Measurements from ENCODE around the gene SLC22A31.

Gene SLC22A31

DNA sequence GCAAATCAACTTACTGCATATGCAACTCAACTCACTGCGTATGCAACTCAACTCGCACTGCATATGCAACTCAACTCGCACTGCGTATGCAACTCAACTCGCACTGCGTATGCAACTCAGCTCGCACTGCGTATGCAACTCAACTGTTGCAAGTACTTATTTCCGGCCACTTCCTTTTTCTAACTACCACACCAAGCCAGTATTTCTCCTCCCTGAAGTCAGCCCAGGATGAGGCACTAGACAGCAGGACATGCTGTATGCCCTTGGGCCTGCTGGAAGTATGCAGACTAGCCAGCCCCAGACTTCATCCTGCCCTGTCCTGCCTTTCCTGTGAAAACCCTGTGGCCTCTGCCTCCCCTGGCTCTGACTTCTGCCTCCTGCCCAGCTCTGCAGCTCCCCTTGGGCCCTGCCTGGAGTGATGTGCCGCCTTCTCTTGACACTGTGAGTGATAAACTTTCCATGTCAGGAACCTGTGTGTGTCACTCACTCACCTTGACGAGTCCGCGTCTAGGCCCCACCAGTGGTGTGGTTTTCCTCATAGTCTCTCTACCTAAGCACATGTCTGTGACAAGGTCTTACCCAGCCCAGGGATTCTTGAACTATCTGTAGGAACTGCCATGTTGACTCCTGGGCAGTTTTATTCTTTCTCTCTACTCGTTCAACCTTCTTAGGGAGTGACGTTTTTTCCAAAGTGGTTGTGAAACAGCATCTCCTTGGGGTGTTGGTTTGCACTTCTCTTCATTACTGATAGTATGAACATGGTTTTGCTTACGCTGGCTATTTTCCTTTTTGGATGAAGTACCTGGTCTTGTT is 33.5 kb upstream of the SLC22A31 start:
- Histone ChIP-seq H3K36me3 (ENCODE audit: control insufficient read depth, insufficient read depth, low read length) (peaks cover 19% of the 10 kb centered on the region), H3K4ac (ENCODE audit: low read depth, low read length) (no peak overlapping the region)

DNA sequence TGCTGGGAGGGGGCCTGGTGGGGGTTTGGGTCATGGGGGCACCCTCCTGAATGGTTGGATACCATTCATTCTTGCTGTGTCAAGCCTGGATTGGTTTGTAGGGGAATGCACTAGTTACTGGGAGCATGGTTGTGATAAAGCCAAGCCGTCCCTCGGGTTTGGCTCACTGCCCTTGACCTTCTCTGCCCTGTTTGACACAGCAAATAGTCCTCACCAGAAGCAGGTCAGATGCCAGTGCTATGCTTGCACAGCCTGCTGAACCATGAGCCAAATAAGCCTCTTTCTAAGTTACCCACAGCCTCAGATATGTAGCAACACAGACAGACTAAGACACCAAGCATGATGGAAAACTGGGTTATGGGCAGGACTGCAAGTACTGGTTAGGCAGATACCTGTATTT is 31.8 kb upstream of the SLC22A31 start:
- Histone ChIP-seq H3K79me2 (ENCODE audit: control insufficient read depth, insufficient read depth, low read length) (no peaks in the 10 kb centered on the region), H3K27me3 (ENCODE audit: insufficient read depth, low read length, poor library complexity) (no peaks in the 10 kb centered on the region), H2BK5ac (ENCODE audit: low read length) (no peak overlapping the region), H4K8ac (ENCODE audit: low read depth, low read length) (no peak overlapping the region), H3K27ac (ENCODE audit: low read depth, low read length) (no peak overlapping the region), H3K4me3 (ENCODE audit: low read length) (no peak overlapping the region), H3K56ac (ENCODE audit: low read length) (no peak overlapping the region), H3K23ac (ENCODE audit: low read length) (no peak overlapping the region), H3K36me3 (ENCODE audit: control insufficient read depth, insufficient read depth, low read length) (peaks cover 30% of the 10 kb centered on the region), H3K4me1 (ENCODE audit: control insufficient read depth, low read depth, low read length) (no peaks in the 10 kb centered on the region), H3K79me1 (ENCODE audit: low read length) (peaks cover 3% of the 10 kb centered on the region), H2BK15ac (replicated peaks; ENCODE audit: low read depth) (no peak overlapping the region), H4K5ac (ENCODE audit: low read length) (no peak overlapping the region), H3K4me2 (ENCODE audit: low read length) (no peak overlapping the region), H2AK5ac (ENCODE audit: low read length) (no peak overlapping the region), H3K4ac (ENCODE audit: low read depth, low read length) (no peak overlapping the region), H3K9ac (ENCODE audit: low read length) (no peak overlapping the region), H2BK120ac (ENCODE audit: low read depth, low read length) (no peak overlapping the region), H3K18ac (ENCODE audit: low read length) (no peak overlapping the region)
- DNase-seq = no peak
- no CpG with 5 or more reads among the region's 2 CpGs for WGBS (ENCODE audit: extremely low coverage, insufficient coverage, low lambda C conversion rate)

More for the DNA sequence above, 33.5 kb upstream of the SLC22A31 start:
- Histone ChIP-seq H4K8ac (ENCODE audit: low read depth, low read length) (no peak overlapping the region), H3K56ac (ENCODE audit: low read length) (no peak overlapping the region), H2BK15ac (replicated peaks; ENCODE audit: low read depth) (no peak overlapping the region), H2BK5ac (ENCODE audit: low read length) (no peak overlapping the region), H2AK5ac (ENCODE audit: low read length) (no peak overlapping the region), H2BK120ac (ENCODE audit: low read depth, low read length) (no peak overlapping the region), H3K4me3 (ENCODE audit: low read length) (no peak overlapping the region), H3K79me1 (ENCODE audit: low read length) (peaks cover 3% of the 10 kb centered on the region), H3K27me3 (ENCODE audit: insufficient read depth, low read length, poor library complexity) (no peaks in the 10 kb centered on the region), H3K79me2 (ENCODE audit: control insufficient read depth, insufficient read depth, low read length) (no peaks in the 10 kb centered on the region), H3K27ac (ENCODE audit: low read depth, low read length) (no peak overlapping the region), H3K4me1 (ENCODE audit: control insufficient read depth, low read depth, low read length) (no peaks in the 10 kb centered on the region), H4K5ac (ENCODE audit: low read length) (no peak overlapping the region), H3K18ac (ENCODE audit: low read length) (no peak overlapping the region), H3K23ac (ENCODE audit: low read length) (no peak overlapping the region), H3K9ac (ENCODE audit: low read length) (no peak overlapping the region), H3K4me2 (ENCODE audit: low read length) (no peak overlapping the region)
- no peak for DNase-seq
- no CpG with 5 or more reads among the region's 16 CpGs for WGBS (ENCODE audit: extremely low coverage, insufficient coverage, low lambda C conversion rate)

DNA sequence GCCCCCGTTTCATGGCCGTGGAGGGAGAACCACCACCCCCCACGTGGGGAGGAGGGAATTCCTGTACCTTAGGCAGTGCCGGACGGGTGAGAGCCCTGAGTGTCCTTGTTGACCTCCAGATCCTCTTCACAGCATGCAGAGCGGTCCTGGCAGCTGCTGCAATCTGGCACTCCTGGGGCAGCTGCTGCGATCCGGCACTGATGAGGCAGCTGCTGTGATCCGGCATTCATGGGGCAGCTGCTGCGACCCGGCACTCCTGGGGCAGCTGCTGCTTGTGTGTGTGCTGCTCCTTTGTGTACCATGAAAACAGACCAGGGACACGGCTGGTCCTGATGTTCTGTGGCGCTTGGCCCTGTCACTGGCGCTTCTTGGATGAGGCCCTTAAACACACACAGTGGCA is 29.9 kb upstream of the SLC22A31 start:
- no peak overlapping the region for H4K5ac ChIP-seq (ENCODE audit: low read length)
- H2BK120ac ChIP-seq (ENCODE audit: low read depth, low read length) = no peak overlapping the region
- H3K79me1 ChIP-seq (ENCODE audit: low read length) = peaks cover 3% of the 10 kb centered on the region
- no peak overlapping the region for H3K56ac ChIP-seq (ENCODE audit: low read length)
- no peaks in the 10 kb centered on the region for H3K79me2 ChIP-seq (ENCODE audit: control insufficient read depth, insufficient read depth, low read length)
- WGBS (ENCODE audit: extremely low coverage, insufficient coverage, low lambda C conversion rate) = no CpG with 5 or more reads among the region's 14 CpGs
- H3K4me3 ChIP-seq (ENCODE audit: low read length) = no peak overlapping the region
- no peaks in the 10 kb centered on the region for H3K27me3 ChIP-seq (ENCODE audit: insufficient read depth, low read length, poor library complexity)
- H3K9ac ChIP-seq (ENCODE audit: low read length) = no peak overlapping the region
- H2BK5ac ChIP-seq (ENCODE audit: low read length) = no peak overlapping the region
- H3K36me3 ChIP-seq (ENCODE audit: control insufficient read depth, insufficient read depth, low read length) = peaks cover 41% of the 10 kb centered on the region
- H2AK5ac ChIP-seq (ENCODE audit: low read length) = no peak overlapping the region
- H3K18ac ChIP-seq (ENCODE audit: low read length) = no peak overlapping the region
- H4K8ac ChIP-seq (ENCODE audit: low read depth, low read length) = no peak overlapping the region
- no peak overlapping the region for H3K4ac ChIP-seq (ENCODE audit: low read depth, low read length)
- H3K23ac ChIP-seq (ENCODE audit: low read length) = no peak overlapping the region
- no peak overlapping the region for H2BK15ac ChIP-seq (replicated peaks; ENCODE audit: low read depth)
- no peaks in the 10 kb centered on the region for H3K4me1 ChIP-seq (ENCODE audit: control insufficient read depth, low read depth, low read length)
- no peak for DNase-seq
- no peak overlapping the region for H3K27ac ChIP-seq (ENCODE audit: low read depth, low read length)
- H3K4me2 ChIP-seq (ENCODE audit: low read length) = no peak overlapping the region

DNA sequence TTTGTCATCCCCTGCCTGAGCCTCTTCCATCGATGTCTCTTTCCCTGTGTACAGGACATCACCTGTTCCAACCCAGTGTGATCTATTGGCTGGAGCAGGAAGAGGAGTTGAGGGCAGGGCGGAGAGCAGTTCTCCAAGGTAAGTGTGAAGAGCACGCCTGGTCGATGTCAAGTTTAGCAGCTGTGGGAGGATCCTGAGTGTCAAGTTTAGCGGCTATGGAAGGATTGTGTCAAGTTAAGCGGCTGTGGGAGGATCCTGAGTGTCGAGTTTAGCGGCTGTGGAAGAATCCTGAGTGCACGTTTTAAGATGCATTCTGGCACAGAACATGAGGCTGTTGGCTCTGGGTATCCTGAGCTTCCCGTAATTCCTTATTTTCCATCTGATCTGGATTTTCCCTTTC is 24.3 kb upstream of the SLC22A31 start:
- H3K36me3 ChIP-seq (ENCODE audit: control insufficient read depth, insufficient read depth, low read length) = peaks cover 27% of the 10 kb centered on the region
- H2BK5ac ChIP-seq (ENCODE audit: low read length) = no peak overlapping the region
- H3K23ac ChIP-seq (ENCODE audit: low read length) = no peak overlapping the region
- H2AK5ac ChIP-seq (ENCODE audit: low read length) = no peak overlapping the region
- no peak overlapping the region for H3K4me3 ChIP-seq (ENCODE audit: low read length)
- H3K4me1 ChIP-seq (ENCODE audit: control insufficient read depth, low read depth, low read length) = no peaks in the 10 kb centered on the region
- H4K5ac ChIP-seq (ENCODE audit: low read length) = no peak overlapping the region
- no peaks in the 10 kb centered on the region for H3K79me2 ChIP-seq (ENCODE audit: control insufficient read depth, insufficient read depth, low read length)
- H3K27ac ChIP-seq (ENCODE audit: low read depth, low read length) = no peak overlapping the region
- DNase-seq = no peak
- H3K79me1 ChIP-seq (ENCODE audit: low read length) = no peaks in the 10 kb centered on the region
- no CpG with 5 or more reads among the region's 10 CpGs for WGBS (ENCODE audit: extremely low coverage, insufficient coverage, low lambda C conversion rate)
- H2BK120ac ChIP-seq (ENCODE audit: low read depth, low read length) = no peak overlapping the region
- H4K8ac ChIP-seq (ENCODE audit: low read depth, low read length) = no peak overlapping the region
- no peak overlapping the region for H3K18ac ChIP-seq (ENCODE audit: low read length)
- no peak overlapping the region for H2BK15ac ChIP-seq (replicated peaks; ENCODE audit: low read depth)
- no peak overlapping the region for H3K9ac ChIP-seq (ENCODE audit: low read length)
- no peaks in the 10 kb centered on the region for H3K27me3 ChIP-seq (ENCODE audit: insufficient read depth, low read length, poor library complexity)
- H3K56ac ChIP-seq (ENCODE audit: low read length) = no peak overlapping the region
- no peak overlapping the region for H3K4me2 ChIP-seq (ENCODE audit: low read length)
- H3K4ac ChIP-seq (ENCODE audit: low read depth, low read length) = no peak overlapping the region

DNA sequence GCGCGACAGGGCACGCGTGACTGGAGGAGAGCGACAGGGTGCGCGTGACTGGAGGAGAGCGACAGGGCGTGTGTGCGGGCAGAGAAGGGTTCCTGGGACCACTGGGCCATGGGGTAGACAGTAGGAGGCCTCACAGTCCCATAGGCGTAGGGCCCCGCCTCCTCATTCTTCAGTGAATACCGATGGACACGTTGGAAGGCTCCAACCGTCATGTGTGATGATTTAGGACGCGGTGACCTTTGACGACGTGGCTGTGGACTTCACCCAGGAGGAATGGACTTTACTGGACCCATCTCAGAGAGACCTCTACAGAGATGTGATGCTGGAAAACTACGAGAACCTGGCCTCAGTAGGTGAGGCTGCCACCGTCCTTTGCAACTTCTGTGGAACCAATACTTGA is 22.6 kb upstream of the SLC22A31 start:
- Histone ChIP-seq H2BK5ac (ENCODE audit: low read length) (no peak overlapping the region), H3K27me3 (ENCODE audit: insufficient read depth, low read length, poor library complexity) (no peaks in the 10 kb centered on the region), H4K8ac (ENCODE audit: low read depth, low read length) (no peak overlapping the region), H3K56ac (ENCODE audit: low read length) (no peak overlapping the region), H3K23ac (ENCODE audit: low read length) (no peak overlapping the region), H2BK120ac (ENCODE audit: low read depth, low read length) (no peak overlapping the region), H3K4me3 (ENCODE audit: low read length) (no peak overlapping the region), H3K79me2 (ENCODE audit: control insufficient read depth, insufficient read depth, low read length) (peaks cover 2% of the 10 kb centered on the region), H3K18ac (ENCODE audit: low read length) (no peak overlapping the region), H2AK5ac (ENCODE audit: low read length) (no peak overlapping the region), H3K36me3 (ENCODE audit: control insufficient read depth, insufficient read depth, low read length) (peaks cover 22% of the 10 kb centered on the region), H4K5ac (ENCODE audit: low read length) (no peak overlapping the region), H3K4ac (ENCODE audit: low read depth, low read length) (no peak overlapping the region), H2BK15ac (replicated peaks; ENCODE audit: low read depth) (no peak overlapping the region), H3K79me1 (ENCODE audit: low read length) (peaks cover 5% of the 10 kb centered on the region), H3K4me2 (ENCODE audit: low read length) (no peak overlapping the region), H3K27ac (ENCODE audit: low read depth, low read length) (no peak overlapping the region), H3K9ac (ENCODE audit: low read length) (no peak overlapping the region), H3K4me1 (ENCODE audit: control insufficient read depth, low read depth, low read length) (no peaks in the 10 kb centered on the region)
- WGBS (ENCODE audit: extremely low coverage, insufficient coverage, low lambda C conversion rate) = no CpG with 5 or more reads among the region's 21 CpGs
- no peak for DNase-seq

DNA sequence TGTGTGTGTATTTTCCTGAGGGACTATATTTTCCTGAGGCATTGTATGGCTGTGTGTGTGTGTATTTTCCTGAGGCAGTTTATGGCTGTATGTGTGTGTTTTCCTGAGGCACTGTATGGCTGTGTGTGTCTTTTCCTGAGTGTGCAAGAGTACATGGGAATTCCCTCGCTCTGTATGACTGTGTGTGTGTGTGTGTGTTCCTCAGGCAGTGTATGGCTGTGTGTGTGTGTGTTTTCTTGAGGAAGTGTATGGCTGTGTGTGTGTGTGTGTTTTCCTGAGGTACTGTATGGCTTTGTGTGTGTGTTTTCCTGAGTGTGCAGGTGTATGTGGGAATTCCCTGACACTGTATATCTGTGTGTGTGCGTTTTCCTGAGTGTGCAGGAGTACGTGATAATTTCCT is 21.3 kb upstream of the SLC22A31 start:
- Histone ChIP-seq H3K27me3 (ENCODE audit: insufficient read depth, low read length, poor library complexity) (no peaks in the 10 kb centered on the region), H2BK120ac (ENCODE audit: low read depth, low read length) (no peak overlapping the region), H3K79me1 (ENCODE audit: low read length) (peaks cover 5% of the 10 kb centered on the region), H4K8ac (ENCODE audit: low read depth, low read length) (no peak overlapping the region), H3K4ac (ENCODE audit: low read depth, low read length) (no peak overlapping the region), H2BK15ac (replicated peaks; ENCODE audit: low read depth) (no peak overlapping the region), H3K9ac (ENCODE audit: low read length) (no peak overlapping the region), H2AK5ac (ENCODE audit: low read length) (no peak overlapping the region), H3K23ac (ENCODE audit: low read length) (no peak overlapping the region), H3K79me2 (ENCODE audit: control insufficient read depth, insufficient read depth, low read length) (peaks cover 2% of the 10 kb centered on the region), H3K4me1 (ENCODE audit: control insufficient read depth, low read depth, low read length) (no peaks in the 10 kb centered on the region), H4K5ac (ENCODE audit: low read length) (no peak overlapping the region), H3K18ac (ENCODE audit: low read length) (no peak overlapping the region), H3K4me3 (ENCODE audit: low read length) (no peak overlapping the region), H3K4me2 (ENCODE audit: low read length) (no peak overlapping the region), H3K56ac (ENCODE audit: low read length) (no peak overlapping the region), H3K36me3 (ENCODE audit: control insufficient read depth, insufficient read depth, low read length) (peaks cover 10% of the 10 kb centered on the region), H2BK5ac (ENCODE audit: low read length) (no peak overlapping the region), H3K27ac (ENCODE audit: low read depth, low read length) (no peak overlapping the region)
- no CpG with 5 or more reads among the region's 3 CpGs for WGBS (ENCODE audit: extremely low coverage, insufficient coverage, low lambda C conversion rate)
- DNase-seq = no peak

All from mesendoderm (in vitro differentiated cells).